Skeletal muscle satellite cell (primary cell): Measurements from ENCODE around the gene APCDD1L.

Source experiments
- H3K27me3 ChIP-seq: 2 replicates; pipeline ENCODE4 v1.7.0; 2013; ENCODE audit warnings: low read length; ENCODE audit not compliant: control insufficient read depth, insufficient read depth
- H3K36me3 ChIP-seq: 2 replicates; pipeline ENCODE4 v1.7.0; 2013; ENCODE audit warnings: mild to moderate bottlenecking, control low read depth, low read length; ENCODE audit not compliant: insufficient read depth
- H3K4me1 ChIP-seq: 2 replicates; pipeline ENCODE4 v1.7.0; 2013; ENCODE audit warnings: low read length; ENCODE audit not compliant: control insufficient read depth, insufficient read depth
- H3K4me2 ChIP-seq: 2 replicates; pipeline ENCODE4 v1.7.0; 2013; ENCODE audit warnings: mild to moderate bottlenecking, low read length
- H3K4me3 ChIP-seq: 2 replicates; pipeline ENCODE4 v1.7.0; 2013; ENCODE audit warnings: low read length
- H3K9ac ChIP-seq: 2 replicates; pipeline ENCODE4 v1.7.0; 2013; ENCODE audit warnings: mild to moderate bottlenecking, low read depth, low read length, moderate library complexity
- H3K9me3 ChIP-seq: replicated peaks from 2 replicates; pipeline ENCODE4 v1.7.0; 2013; ENCODE audit warnings: mild to moderate bottlenecking, control low read depth, low read length

The APCDD1L gene

DNA sequence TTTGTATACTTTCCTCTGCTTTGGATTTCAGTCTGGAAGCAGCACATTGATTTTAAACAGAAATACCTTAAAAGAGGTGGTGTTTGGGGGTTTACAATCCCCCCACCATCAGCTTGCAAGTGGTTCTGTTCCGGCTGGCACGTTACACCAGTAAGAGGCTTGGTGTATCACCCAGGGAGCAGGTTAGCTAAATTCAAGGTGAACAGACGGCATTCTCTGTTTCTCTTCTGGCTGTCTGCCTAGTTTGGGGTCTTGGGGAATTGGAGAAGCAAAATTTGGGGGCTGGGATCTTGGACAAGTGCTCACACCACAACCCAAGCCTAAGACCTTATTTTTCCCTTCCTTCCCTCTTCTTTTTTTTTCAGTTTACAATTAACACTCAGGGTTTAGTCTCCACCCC is 7.5 kb upstream of the APCDD1L start:
- no peaks in the 10 kb centered on the region for H3K27me3 ChIP-seq
- H3K9me3 ChIP-seq, result peaks cover 5% of the 10 kb centered on the region
- H3K36me3 ChIP-seq, result no peaks in the 10 kb centered on the region
- peaks cover 22% of the 10 kb centered on the region for H3K4me1 ChIP-seq
- H3K9ac ChIP-seq, result no peak overlapping the region
- H3K4me3 ChIP-seq, result no peak overlapping the region
- H3K4me2 ChIP-seq, result no peak overlapping the region

DNA sequence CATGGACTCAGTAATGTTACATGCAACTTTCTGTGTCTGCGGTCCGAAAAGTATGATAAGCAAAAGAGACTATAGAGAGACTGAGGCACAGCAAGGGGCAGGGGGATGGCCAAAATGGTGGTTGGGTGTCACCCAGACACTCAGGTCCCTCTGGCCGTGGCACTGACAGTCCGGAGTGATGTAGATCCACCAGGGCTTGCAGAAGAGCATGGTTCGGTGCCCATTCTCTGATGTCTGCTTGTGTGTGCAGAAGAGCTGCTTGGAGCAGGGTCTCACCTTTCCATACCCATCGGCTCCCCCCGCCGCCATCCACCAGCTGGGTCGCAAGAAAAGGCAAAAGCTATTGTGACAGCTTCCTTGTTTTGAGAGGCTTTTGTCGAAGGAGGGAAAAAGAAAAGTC is 6.6 kb upstream of the APCDD1L start:
- Histone ChIP-seq H3K4me1 (peaks cover 22% of the 10 kb centered on the region), H3K9me3 (peaks cover 5% of the 10 kb centered on the region), H3K4me3 (no peak overlapping the region), H3K4me2 (no peak overlapping the region), H3K27me3 (no peaks in the 10 kb centered on the region), H3K36me3 (no peaks in the 10 kb centered on the region), H3K9ac (no peak overlapping the region)

DNA sequence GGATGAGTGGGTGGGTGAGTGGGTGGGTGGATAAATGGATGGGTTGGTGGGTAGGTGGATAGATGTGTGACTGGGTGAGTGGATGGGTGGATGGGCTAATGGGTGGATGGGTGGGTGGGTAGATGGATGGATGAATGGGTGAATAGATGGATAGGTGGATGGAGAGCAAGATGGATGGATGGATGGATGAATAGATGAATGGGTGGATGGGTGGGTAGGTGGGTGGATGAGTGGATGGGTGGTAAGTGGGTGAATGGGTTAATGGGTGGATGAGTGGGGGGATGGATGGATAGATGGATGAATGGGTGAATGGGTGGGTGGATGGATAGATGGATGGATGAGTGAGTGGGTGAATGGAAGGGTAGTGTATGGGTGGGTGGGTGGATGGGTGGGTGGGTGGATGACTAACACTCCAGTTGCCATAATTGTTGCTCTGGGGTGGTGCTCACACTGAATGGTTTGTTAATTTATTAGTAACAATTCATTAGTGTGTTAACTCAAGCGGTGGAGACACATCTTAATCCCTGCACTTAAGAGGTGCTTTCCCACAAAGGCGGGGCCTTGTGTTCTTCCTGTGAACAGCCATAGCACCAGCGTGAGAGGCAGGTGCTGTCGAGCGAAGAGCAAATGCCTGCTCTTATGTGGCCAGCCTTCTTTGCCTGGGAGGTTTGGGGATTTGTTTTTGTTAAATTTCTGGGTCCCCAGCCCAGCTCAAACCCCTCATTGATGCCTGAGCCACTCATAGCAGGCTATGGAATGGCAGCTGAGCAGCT is 4.9 kb upstream of the APCDD1L start:
- H3K27me3 ChIP-seq, result peaks cover 3% of the 10 kb centered on the region
- no peak overlapping the region for H3K4me2 ChIP-seq
- no peak overlapping the region for H3K4me3 ChIP-seq
- peaks cover 33% of the 10 kb centered on the region for H3K4me1 ChIP-seq
- H3K9ac ChIP-seq, result no peak overlapping the region
- no peaks in the 10 kb centered on the region for H3K9me3 ChIP-seq
- H3K36me3 ChIP-seq, result no peaks in the 10 kb centered on the region

DNA sequence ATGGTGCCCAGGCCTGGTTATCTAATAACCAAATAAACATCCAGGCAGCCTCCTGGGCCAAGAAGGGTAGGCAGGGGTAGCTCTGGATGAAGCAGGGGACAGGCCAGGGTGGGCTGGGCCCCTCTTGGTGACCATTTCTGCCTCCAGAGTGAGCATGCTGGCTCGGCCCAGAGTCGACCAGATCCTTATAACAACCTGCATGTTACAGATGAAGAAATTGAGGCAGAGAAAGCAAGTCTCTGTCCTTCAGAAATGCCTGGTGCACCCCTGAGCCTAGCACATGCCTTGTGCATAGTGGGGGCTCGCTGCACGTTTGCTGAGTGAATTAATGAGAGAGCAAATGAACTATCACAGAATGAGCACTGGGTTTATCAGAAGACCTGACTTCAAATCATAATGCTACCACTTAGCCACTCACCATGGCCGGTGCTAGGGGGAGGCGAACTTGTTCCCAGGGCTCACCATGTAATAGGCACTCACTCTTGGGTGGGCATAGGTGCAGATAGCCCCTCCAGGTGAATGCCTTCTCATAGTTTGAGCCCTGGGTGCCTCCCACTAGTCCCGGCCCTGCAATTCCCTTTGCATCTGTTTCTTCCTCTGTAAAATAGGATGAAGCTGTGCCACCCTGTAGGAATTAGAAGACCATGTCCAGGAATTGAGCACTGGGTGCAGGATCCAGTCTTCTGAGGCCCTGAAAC is 3.8 kb upstream of the APCDD1L start:
- no peak overlapping the region for H3K4me2 ChIP-seq

DNA sequence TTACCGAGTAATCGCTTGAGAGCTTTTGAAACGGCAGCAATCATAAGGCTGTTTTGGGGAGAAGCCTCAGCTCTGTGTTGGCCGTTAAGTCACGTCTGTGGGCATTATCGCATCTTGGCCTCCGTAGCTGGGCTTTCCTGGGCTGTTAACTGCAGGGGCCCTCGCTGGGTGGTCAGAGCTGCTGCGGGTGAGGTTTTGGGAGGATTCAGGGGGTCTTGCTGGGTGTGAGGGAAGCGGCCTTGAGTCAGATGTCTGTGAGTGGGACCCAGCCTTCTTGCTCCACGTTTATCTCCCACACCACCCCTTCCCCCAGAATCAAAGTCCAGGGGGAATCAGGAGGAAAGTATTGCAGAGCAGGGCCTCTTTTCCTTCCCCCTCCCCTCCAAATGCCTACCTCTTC is 3.2 kb upstream of the APCDD1L start:
- no peaks in the 10 kb centered on the region for H3K9me3 ChIP-seq
- H3K9ac ChIP-seq, result no peak overlapping the region
- peaks cover 3% of the 10 kb centered on the region for H3K27me3 ChIP-seq
- H3K4me2 ChIP-seq, result no peak overlapping the region
- peaks cover 28% of the 10 kb centered on the region for H3K4me1 ChIP-seq
- no peaks in the 10 kb centered on the region for H3K36me3 ChIP-seq
- no peak overlapping the region for H3K4me3 ChIP-seq

More for the DNA sequence above, 3.8 kb upstream of the APCDD1L start:
- Histone ChIP-seq H3K4me3 (no peak overlapping the region), H3K4me1 (peaks cover 28% of the 10 kb centered on the region), H3K27me3 (peaks cover 3% of the 10 kb centered on the region), H3K9ac (no peak overlapping the region), H3K36me3 (no peaks in the 10 kb centered on the region), H3K9me3 (no peaks in the 10 kb centered on the region)

DNA sequence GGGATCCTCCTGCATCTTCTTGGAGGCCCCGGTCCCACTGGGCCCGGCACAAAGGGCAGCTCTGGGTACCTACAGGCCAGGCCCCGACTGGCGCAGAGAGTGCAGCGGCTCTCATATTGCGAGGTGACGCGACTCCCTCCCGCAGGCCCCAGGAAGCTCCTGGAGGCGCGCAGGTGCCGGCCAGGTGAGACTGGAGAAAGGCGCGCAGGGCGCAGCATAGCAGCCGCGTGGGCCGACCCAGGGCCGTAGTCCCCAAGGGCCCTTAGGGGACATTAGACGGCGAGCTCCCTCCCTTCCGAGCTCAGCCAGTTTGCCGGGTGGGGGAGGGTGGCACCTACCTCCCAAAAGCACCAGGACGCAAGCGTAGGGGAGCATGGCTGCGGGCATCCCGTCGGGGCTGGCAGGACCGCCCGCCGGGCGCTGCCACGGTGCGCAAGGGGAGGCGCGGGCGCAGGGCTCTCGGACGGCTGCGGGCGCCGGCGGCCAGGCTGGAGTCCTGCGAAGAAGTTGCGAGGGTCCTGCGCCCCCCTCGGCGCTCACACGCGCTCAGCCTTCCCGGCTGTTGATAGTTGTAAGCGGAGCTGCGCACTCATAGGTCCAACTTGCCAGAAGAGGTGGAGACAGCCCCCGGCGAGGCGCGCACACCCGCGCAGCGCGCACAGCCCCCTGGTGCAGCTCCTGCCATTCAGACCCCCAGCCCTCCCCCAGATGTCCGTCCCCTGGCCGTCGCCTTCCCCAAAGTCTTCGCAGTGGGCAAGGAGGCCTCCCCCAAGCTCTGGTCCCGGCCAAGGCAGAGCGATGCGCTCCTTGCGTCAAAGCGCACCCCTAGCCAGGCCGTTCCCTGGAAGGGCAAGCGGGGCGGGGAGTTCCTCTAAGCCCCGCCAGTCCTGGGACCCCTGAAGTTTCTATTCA is 622 bp downstream of the APCDD1L start:
- peak overlapping the region; percentile 51 for H3K9ac ChIP-seq
- H3K9me3 ChIP-seq, result no peaks in the 10 kb centered on the region
- H3K27me3 ChIP-seq, result peaks cover 3% of the 10 kb centered on the region
- H3K4me2 ChIP-seq, result peak overlapping the region; percentile 88
- no peaks in the 10 kb centered on the region for H3K36me3 ChIP-seq
- peaks cover 50% of the 10 kb centered on the region for H3K4me1 ChIP-seq
- peak overlapping the region; percentile 65 for H3K4me3 ChIP-seq

DNA sequence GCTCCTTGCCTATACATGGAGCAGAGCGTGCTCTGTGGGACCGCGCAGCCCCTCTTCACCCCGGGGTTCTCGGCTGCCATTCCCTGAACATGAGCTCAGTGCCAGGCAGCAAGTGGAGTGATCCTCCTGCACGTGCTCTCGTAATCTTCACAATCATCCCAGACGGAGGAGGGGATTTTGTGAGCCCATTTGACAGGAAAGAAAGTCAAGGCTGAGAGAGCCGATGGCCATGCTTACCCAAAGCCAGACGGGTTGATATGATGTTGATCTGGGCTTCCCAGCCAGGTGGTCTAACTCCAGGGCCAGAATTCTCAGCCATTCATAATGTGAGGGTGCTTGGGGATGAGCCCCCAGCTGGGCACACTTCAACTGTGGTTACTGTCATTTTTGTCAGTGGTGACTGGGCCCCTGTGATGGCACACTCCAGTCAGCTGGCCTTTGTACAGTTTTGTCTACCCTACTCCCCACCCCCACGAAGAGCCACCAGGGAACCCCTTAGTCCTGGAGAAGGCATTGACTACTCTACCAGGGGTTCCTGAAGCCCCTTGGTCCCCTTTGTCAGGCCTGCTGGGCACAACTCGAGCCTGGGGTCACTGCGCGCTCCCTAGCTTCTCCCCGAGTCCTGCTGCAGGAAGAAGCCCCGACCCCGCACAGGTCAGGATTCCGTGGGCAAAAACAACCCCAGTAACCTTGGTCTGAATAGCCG is 1.5 kb downstream of the APCDD1L start:
- Histone ChIP-seq H3K27me3 (peaks cover 3% of the 10 kb centered on the region), H3K4me1 (peaks cover 50% of the 10 kb centered on the region), H3K4me3 (no peak overlapping the region), H3K9me3 (no peaks in the 10 kb centered on the region), H3K9ac (no peak overlapping the region), H3K36me3 (no peaks in the 10 kb centered on the region), H3K4me2 (peak overlapping the region; percentile 88)

DNA sequence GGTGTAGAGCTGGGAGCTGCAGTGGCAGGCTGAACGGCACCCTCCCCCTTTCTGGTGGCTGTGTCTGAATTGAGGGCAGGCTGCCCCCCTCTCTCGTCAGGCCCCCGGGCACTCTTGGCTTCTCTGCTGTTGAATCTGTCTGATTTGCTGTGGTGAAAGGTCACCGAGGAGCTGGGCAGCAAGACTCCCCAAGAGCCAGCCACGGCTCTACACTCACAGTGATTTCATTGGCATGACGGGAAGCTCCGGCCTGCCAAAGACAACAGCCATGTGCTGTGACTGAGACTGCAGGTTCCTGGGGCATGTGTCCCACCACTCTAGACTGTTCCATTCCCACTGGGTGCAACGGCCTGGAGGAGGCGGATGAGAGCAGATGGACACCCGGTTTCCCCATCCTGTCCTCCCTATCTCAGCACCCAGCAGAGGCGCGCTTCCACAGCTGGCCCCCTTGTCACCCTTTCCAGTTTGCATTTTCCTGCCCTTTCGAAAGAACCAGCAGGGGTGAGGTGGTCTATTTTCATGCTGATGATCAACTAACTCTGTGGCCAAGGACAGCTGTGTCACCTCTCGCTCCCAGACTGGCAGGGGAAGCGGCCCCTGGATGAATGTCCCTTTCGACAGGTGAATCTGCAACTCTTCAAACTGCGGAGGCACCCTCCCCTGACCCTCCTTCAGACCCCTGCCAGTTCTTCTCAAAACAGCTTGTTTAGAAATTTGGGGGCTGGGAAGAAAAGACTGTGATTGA is 2.2 kb downstream of the APCDD1L start:
- Histone ChIP-seq H3K9me3 (no peaks in the 10 kb centered on the region), H3K4me2 (peak overlapping the region; percentile 88), H3K4me3 (no peak overlapping the region), H3K27me3 (peaks cover 3% of the 10 kb centered on the region), H3K9ac (no peak overlapping the region), H3K4me1 (peaks cover 50% of the 10 kb centered on the region), H3K36me3 (no peaks in the 10 kb centered on the region)

DNA sequence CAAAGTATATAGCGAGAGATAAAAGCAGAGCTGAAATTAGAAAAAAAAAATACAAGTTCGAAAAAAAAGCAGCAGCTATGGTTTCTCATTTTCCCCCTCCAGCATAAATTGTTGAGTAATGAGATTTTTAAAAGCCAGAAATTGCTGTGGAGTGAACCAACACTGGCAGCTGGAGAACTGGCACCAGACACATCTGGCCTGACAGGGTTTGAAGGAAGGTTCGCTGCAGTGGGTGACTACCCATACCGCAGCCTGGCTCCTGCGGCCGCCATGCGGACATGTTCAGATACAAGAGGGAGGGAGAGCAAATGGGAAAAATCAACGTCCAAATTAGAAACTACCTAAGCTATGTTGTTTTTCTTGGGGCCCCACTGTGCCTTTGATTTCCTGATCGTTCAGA is 3.3 kb downstream of the APCDD1L start:
- H3K4me2 ChIP-seq, result peak overlapping the region; percentile 88
- no peaks in the 10 kb centered on the region for H3K36me3 ChIP-seq
- H3K4me3 ChIP-seq, result no peak overlapping the region
- H3K9ac ChIP-seq, result peak overlapping the region; percentile 8
- H3K4me1 ChIP-seq, result peaks cover 50% of the 10 kb centered on the region
- H3K27me3 ChIP-seq, result peaks cover 3% of the 10 kb centered on the region
- H3K9me3 ChIP-seq, result peaks cover under 1% of the 10 kb centered on the region

DNA sequence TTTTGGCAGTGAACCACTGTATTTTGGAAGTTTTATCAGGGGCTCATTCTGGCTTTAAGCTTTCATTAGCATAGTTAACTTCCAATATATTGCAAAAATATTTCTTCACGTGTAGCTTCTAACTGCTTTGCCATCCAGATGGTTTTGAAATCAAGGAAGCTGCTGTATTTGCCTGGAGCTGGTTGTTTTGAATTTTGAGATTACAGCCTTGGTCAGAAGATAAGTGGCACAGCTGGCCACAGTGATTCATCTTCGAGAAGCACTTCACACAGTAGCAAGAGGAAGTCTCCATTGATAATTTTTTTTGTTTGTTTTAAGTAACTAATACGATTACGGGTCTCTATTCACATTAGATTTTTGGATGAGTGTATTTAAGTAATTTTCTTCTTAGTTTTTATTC is 3.8 kb downstream of the APCDD1L start:
- Histone ChIP-seq H3K4me2 (peak overlapping the region; percentile 88), H3K36me3 (no peaks in the 10 kb centered on the region), H3K4me1 (peaks cover 47% of the 10 kb centered on the region), H3K9me3 (peaks cover 4% of the 10 kb centered on the region), H3K27me3 (peaks cover 3% of the 10 kb centered on the region), H3K4me3 (no peak overlapping the region), H3K9ac (peak overlapping the region; percentile 8)
